ENCODE measurements around the gene METTL8.
"Not testable (repeated sequence)": the region's sequence is repeated elsewhere in the genome, so short reads cannot be mapped to it uniquely, and the experiment has no call there.

Gene METTL8

GRCh38 chr2:171315781-171316180 lies 118.0 kb downstream of the METTL8 start:
- DNase-seq (ENCODE audit: low read depth, low spot score): no peak

- DNase-seq (ENCODE audit: low read depth, low spot score): not testable (repeated sequence)
These were observed 121.6 kb downstream of the METTL8 start for GRCh38 chr2:171312182-171312581.

- DNase-seq (ENCODE audit: low read depth, low spot score): not testable (repeated sequence)
These were observed 122.2 kb downstream of the METTL8 start for GRCh38 chr2:171311589-171311988.

GRCh38 chr2:171310889-171311288 lies 122.9 kb downstream of the METTL8 start:
- no peak for DNase-seq (ENCODE audit: low read depth, low spot score)

GRCh38 chr2:171309455-171310286 lies 124.1 kb downstream of the METTL8 start:
- DNase-seq (ENCODE audit: low read depth, low spot score): no peak

- DNase-seq (ENCODE audit: low read depth, low spot score): no peak
These were observed 125.3 kb downstream of the METTL8 start for GRCh38 chr2:171308280-171309054.

GRCh38 chr2:171307560-171307959 lies 126.2 kb downstream of the METTL8 start:
- no peak for DNase-seq (ENCODE audit: low read depth, low spot score)

GRCh38 chr2:171297956-171298355 lies 135.8 kb downstream of the METTL8 start:
- no peak for DNase-seq (ENCODE audit: low read depth, low spot score)

GRCh38 chr2:171294608-171295007 lies 139.2 kb downstream of the METTL8 start:
- DNase-seq (ENCODE audit: low read depth, low spot score): no peak

- DNase-seq (ENCODE audit: low read depth, low spot score): no peak
These were observed 140.1 kb downstream of the METTL8 start for GRCh38 chr2:171293661-171294060.

GRCh38 chr2:171289991-171290390 lies 143.8 kb downstream of the METTL8 start:
- DNase-seq (ENCODE audit: low read depth, low spot score): no peak

- DNase-seq (ENCODE audit: low read depth, low spot score): no peak
These were observed 144.5 kb downstream of the METTL8 start for GRCh38 chr2:171289316-171289715.

- no peak for DNase-seq (ENCODE audit: low read depth, low spot score)
These were observed 146.2 kb downstream of the METTL8 start for GRCh38 chr2:171287611-171288010.

GRCh38 chr2:171287036-171287571 lies 146.7 kb downstream of the METTL8 start:
- DNase-seq (ENCODE audit: low read depth, low spot score): no peak

- no peak for DNase-seq (ENCODE audit: low read depth, low spot score)
These were observed 152.7 kb downstream of the METTL8 start for GRCh38 chr2:171281110-171281509.

GRCh38 chr2:171279983-171280790 lies 153.6 kb downstream of the METTL8 start:
- DNase-seq (ENCODE audit: low read depth, low spot score): no peak

- DNase-seq (ENCODE audit: low read depth, low spot score): no peak
These were observed 159.0 kb downstream of the METTL8 start for GRCh38 chr2:171274757-171275156.

GRCh38 chr2:171271971-171272436 lies 161.8 kb downstream of the METTL8 start:
- DNase-seq (ENCODE audit: low read depth, low spot score): no peak

- DNase-seq (ENCODE audit: low read depth, low spot score): no peak
These were observed 162.4 kb downstream of the METTL8 start for GRCh38 chr2:171271386-171271785.

GRCh38 chr2:171267855-171268629 lies 165.7 kb downstream of the METTL8 start:
- DNase-seq (ENCODE audit: low read depth, low spot score): no peak
